GM23338 (cell line): ENCODE data around the gene CNDP1.

Experiments used
- CREB1 ChIP-seq: fragments of 250-450 bp; sonication (Bioruptor Pico); IDR thresholded peaks from 2 replicates; pipeline ENCODE4 v1.5.0; 2020; ENCODE audit warnings: low read depth, mild to moderate bottlenecking, moderate library complexity
- CTCF ChIP-seq, 2 experiments: fragments of 200-600 bp in 1 of 2; sonication (generic) in 1 of 2; conservative IDR thresholded peaks; 2 replicates each; pipeline versions ENCODE4 v1.5.1 to v1.6.1; 2016 to 2017; ENCODE audit warnings: antibody characterized with exemption in 2 of 2, low read depth in 2 of 2, mild to moderate bottlenecking in 2 of 2, moderate library complexity in 1 of 2
- EZH2 ChIP-seq: fragments of 200-600 bp; sonication (generic); IDR thresholded peaks from one replicate; pipeline ENCODE4 v1.8.0; 2017; ENCODE audit warnings: antibody characterized with exemption, mild to moderate bottlenecking, low read depth; ENCODE audit not compliant: unreplicated experiment
- POLR2AphosphoS5 ChIP-seq: IDR thresholded peaks from 2 replicates; pipeline ENCODE4 v1.6.1; 2016; ENCODE audit warnings: antibody characterized with exemption, low read depth
- ZNF462 ChIP-seq: fragments of 250-450 bp; sonication (Bioruptor Pico); IDR thresholded peaks from 2 replicates; pipeline ENCODE4 v1.5.0; 2020; ENCODE audit warnings: mild to moderate bottlenecking, moderate library complexity
- TF ChIP-seq, protein P1 (sequence below): IDR thresholded peaks from 2 replicates; pipeline ENCODE4 v1.6.1; 2016; ENCODE audit warnings: antibody characterized with exemption
- TF ChIP-seq, protein P2 (sequence below): IDR thresholded peaks from one replicate; pipeline ENCODE4 v1.6.1; 2018; ENCODE audit warnings: antibody characterized with exemption; ENCODE audit not compliant: unreplicated experiment

DNA sequence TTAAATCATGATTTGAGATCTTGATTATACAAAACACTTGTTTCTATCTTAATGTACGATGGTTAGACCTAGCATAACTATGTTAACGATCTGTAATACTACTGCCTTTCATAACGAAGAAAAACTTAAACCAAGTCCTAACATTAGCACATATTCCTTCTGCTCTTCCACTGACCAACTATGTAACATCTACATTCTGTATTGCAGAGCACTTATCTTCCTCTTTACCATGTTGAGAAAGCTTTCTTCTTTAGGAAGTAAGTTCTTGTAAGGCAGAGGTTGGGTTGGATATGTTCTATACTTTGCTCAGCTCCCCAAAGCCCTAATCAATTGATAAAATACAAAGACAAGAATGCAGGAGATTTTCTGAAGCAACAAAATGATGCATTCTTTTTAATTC, 55.5 kb downstream of the CNDP1 start:
- TF ChIP-seq CREB1 (no peak), CTCF (conservative IDR thresholded peaks at IDR 0.05; ENCODE audit: low read depth in 2 of 2) (no peak), POLR2AphosphoS5 (no peak), EZH2 (no peak), ZNF462 (CRISPR knock-in tag) (no peak)
- TF ChIP-seq, protein P1, sequence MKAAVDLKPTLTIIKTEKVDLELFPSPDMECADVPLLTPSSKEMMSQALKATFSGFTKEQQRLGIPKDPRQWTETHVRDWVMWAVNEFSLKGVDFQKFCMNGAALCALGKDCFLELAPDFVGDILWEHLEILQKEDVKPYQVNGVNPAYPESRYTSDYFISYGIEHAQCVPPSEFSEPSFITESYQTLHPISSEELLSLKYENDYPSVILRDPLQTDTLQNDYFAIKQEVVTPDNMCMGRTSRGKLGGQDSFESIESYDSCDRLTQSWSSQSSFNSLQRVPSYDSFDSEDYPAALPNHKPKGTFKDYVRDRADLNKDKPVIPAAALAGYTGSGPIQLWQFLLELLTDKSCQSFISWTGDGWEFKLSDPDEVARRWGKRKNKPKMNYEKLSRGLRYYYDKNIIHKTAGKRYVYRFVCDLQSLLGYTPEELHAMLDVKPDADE = no peak
- TF ChIP-seq, protein P2, sequence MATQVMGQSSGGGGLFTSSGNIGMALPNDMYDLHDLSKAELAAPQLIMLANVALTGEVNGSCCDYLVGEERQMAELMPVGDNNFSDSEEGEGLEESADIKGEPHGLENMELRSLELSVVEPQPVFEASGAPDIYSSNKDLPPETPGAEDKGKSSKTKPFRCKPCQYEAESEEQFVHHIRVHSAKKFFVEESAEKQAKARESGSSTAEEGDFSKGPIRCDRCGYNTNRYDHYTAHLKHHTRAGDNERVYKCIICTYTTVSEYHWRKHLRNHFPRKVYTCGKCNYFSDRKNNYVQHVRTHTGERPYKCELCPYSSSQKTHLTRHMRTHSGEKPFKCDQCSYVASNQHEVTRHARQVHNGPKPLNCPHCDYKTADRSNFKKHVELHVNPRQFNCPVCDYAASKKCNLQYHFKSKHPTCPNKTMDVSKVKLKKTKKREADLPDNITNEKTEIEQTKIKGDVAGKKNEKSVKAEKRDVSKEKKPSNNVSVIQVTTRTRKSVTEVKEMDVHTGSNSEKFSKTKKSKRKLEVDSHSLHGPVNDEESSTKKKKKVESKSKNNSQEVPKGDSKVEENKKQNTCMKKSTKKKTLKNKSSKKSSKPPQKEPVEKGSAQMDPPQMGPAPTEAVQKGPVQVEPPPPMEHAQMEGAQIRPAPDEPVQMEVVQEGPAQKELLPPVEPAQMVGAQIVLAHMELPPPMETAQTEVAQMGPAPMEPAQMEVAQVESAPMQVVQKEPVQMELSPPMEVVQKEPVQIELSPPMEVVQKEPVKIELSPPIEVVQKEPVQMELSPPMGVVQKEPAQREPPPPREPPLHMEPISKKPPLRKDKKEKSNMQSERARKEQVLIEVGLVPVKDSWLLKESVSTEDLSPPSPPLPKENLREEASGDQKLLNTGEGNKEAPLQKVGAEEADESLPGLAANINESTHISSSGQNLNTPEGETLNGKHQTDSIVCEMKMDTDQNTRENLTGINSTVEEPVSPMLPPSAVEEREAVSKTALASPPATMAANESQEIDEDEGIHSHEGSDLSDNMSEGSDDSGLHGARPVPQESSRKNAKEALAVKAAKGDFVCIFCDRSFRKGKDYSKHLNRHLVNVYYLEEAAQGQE = no peak
